Stimulated activated naive CD4-positive, alpha-beta T cell treated with Interleukin-2 at 50 U/mL for 16 hours (primary cell): ENCODE results near the gene NDUFA11.

Source experiments
- DNase-seq: peaks from one replicate; lab custom pipeline; 2025; lab: John Stamatoyannopoulos, UW

NDUFA11 gene

GRCh38 chr19:5903624-5904351 lies at the start of gene NDUFA11:
Gene NDUFA11 (minus strand): TSS chr19:5903790. CDS start chr19:5903708, 82 bp downstream.
- DNase-seq: peak; percentile 98

GRCh38 chr19:5953030-5953589 lies 49.5 kb upstream of the NDUFA11 start:
- no peak for DNase-seq

- DNase-seq: no peak
These were observed 48.8 kb upstream of the NDUFA11 start for GRCh38 chr19:5952193-5953029.

- DNase-seq: no peak
These were observed 47.8 kb upstream of the NDUFA11 start for GRCh38 chr19:5951338-5951861.

- DNase-seq: no peak
These were observed 47.2 kb upstream of the NDUFA11 start for GRCh38 chr19:5950741-5951140.

- peak; percentile 17 for DNase-seq
These were observed 46.3 kb upstream of the NDUFA11 start for GRCh38 chr19:5949792-5950305.

- DNase-seq: peak; percentile 12
These were observed 45.4 kb upstream of the NDUFA11 start for GRCh38 chr19:5948752-5949564.

- DNase-seq: no peak
These were observed 43.8 kb upstream of the NDUFA11 start for GRCh38 chr19:5947435-5947834.

GRCh38 chr19:5943623-5944022 lies 40.0 kb upstream of the NDUFA11 start:
- DNase-seq: no peak

- no peak for DNase-seq
These were observed 39.5 kb upstream of the NDUFA11 start for GRCh38 chr19:5943045-5943444.

GRCh38 chr19:5941673-5942072 lies 38.1 kb upstream of the NDUFA11 start:
- DNase-seq: no peak

- DNase-seq: no peak
These were observed 36.9 kb upstream of the NDUFA11 start for GRCh38 chr19:5940260-5941208.

GRCh38 chr19:5937550-5937949 lies 34.0 kb upstream of the NDUFA11 start:
- DNase-seq: no peak

GRCh38 chr19:5936292-5936592 lies 32.7 kb upstream of the NDUFA11 start:
- DNase-seq: no peak

- no peak for DNase-seq
These were observed 32.1 kb upstream of the NDUFA11 start for GRCh38 chr19:5935473-5936291.

- no peak for DNase-seq
These were observed 31.3 kb upstream of the NDUFA11 start for GRCh38 chr19:5934774-5935472.

GRCh38 chr19:5934069-5934401 lies 30.4 kb upstream of the NDUFA11 start:
- no peak for DNase-seq

- DNase-seq: no peak
These were observed 29.9 kb upstream of the NDUFA11 start for GRCh38 chr19:5933391-5934068.
